Astrocyte (in vitro differentiated cells and primary cell): Measurements from ENCODE around the gene DSC1.

Experiments used
- EZH2 ChIP-seq: IDR thresholded peaks from 2 replicates; pipeline ENCODE4 v1.6.1; 2012; ENCODE audit warnings: mild to moderate bottlenecking, low read length, inconsistent platforms; ENCODE audit not compliant: insufficient read depth
- TF ChIP-seq, protein P1 (sequence below): IDR thresholded peaks from 2 replicates; pipeline ENCODE4 v1.5.1; 2011; ENCODE audit warnings: low read depth, mild to moderate bottlenecking, inconsistent platforms, low read length, moderate library complexity; ENCODE audit not compliant: insufficient read depth

DNA sequence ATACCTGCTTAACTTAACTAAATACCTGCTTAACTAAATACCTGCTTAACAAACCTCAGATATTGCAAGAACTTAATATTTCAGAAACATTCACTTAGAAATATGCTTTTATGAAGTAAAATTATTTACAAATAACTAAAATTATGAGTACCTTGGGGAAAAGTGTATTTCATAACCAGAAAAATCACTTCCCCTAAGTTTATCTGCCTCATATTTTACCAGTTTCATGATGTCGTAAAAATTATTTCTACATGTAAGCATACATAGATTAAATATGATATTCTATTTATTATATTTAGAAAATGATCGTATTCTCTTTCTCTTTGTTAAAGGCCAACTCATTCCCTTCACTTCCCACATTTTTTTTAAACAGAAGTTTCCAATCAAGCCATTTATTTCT lies 41.5 kb upstream of the DSC1 start:
- TF ChIP-seq, protein P1, sequence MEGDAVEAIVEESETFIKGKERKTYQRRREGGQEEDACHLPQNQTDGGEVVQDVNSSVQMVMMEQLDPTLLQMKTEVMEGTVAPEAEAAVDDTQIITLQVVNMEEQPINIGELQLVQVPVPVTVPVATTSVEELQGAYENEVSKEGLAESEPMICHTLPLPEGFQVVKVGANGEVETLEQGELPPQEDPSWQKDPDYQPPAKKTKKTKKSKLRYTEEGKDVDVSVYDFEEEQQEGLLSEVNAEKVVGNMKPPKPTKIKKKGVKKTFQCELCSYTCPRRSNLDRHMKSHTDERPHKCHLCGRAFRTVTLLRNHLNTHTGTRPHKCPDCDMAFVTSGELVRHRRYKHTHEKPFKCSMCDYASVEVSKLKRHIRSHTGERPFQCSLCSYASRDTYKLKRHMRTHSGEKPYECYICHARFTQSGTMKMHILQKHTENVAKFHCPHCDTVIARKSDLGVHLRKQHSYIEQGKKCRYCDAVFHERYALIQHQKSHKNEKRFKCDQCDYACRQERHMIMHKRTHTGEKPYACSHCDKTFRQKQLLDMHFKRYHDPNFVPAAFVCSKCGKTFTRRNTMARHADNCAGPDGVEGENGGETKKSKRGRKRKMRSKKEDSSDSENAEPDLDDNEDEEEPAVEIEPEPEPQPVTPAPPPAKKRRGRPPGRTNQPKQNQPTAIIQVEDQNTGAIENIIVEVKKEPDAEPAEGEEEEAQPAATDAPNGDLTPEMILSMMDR, result no peak
- no peak for TF ChIP-seq EZH2
